CD4-positive, alpha-beta T cell treated with Interleukin-6 for 4 hours (primary cell): ENCODE data around the gene UMPS.
"Not testable (repeated sequence)": the region's sequence is repeated elsewhere in the genome, so short reads cannot be mapped to it uniquely, and the experiment has no call there.

ENCODE experiments used
- DNase-seq: peaks from one replicate; pipeline ENCODE4 v3.0.0-alpha.2; 2020; ENCODE audit warnings: mixed read lengths

The UMPS gene

GRCh38 chr3:124781476-124782376 is 51.5 kb downstream of the UMPS start:
- DNase-seq: no peak

DNA sequence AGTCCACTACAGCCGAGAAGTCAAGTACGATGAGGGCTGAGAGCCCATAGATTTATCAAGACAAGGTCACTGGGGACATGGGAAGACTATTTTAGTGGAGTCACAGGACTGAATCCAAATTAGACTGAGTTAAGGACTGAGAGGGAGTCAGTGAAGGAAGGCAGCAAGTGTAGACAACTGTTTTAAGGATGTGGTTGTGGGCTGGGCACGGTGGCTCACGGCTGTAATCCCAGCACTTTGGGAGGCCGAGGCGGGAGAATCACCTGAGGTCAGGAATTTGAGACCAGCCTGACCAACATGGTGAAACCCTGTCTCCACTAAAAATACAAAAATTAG is 52.1 kb downstream of the UMPS start:
- DNase-seq: not testable (repeated sequence)

DNA sequence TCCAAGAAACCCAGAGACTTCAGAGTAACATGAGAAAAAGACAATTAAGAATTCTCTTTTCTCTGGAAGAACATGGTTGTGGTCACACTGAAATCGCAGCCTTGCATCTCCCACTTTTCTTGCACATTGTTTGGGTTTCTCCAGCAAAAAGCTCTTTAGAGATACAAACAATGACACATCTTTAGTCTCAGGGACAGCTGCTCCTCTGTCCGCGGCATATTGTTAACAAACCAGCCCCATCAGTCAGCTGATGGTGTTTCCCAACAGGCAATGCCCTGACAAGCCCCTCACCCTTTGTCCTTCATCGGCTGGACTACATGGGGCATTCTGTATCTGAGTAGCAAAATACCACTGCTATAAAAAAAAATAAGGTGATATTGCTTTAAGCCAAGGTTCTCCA is 53.4 kb downstream of the UMPS start:
- DNase-seq: no peak

- DNase-seq: no peak
Observed at GRCh38 chr3:124784686-124785382, 54.6 kb downstream of the UMPS start.

DNA sequence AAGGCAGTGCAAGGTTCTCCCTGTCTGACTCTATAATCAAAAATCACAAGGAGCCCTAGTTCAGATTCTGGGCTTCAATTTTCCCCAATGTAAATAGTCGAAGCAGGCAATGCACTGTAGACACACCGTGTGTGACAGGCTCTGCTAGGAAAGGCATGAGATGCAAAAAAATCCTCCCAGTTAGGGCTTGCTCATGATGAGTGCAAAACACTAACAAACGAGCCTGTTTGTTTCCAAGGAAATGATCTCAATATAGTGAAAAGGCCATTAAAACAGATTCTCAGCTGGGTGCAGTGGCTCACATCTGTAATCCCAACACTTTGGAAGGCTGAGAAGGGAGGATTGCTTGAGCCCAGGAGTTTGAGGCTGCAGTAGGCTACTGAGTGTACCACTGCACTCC is 55.7 kb downstream of the UMPS start:
- DNase-seq: no peak

DNA sequence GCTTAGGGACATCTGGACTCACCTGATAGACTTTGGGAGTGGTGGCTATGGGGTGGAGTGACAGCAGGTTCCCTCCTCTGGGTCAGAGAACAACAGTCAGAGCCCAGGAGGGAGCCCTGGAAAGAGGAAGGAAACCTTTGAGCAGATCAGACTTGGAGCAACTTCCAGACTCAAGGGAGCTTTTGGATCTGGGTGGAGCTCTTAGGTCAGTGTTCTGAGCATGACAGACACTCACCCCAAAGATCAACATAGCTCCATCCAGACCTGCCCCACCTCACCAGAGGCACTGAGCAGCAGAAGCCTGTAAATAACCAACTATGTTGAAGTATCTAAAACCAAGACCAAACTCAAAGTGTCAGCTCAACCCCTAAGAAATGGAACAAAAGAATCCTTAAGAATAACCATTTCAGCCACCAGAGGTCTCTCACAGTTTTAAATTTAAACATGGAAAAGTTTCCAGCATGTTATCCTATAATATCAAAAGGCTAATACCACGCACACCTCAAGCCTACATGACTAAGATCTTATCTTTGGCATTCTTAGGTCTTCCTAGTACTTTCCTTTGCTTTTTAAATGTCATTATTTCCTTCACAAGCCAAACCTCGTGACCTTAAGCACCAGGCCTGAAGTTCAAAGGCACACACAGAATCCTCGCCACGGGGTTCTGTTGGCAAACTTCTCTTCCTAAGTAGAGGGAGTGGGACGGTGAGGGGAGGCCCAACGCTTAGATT is 56.4 kb downstream of the UMPS start:
- DNase-seq: no peak

GRCh38 chr3:124787476-124788195 is 57.4 kb downstream of the UMPS start:
- DNase-seq: no peak

DNA sequence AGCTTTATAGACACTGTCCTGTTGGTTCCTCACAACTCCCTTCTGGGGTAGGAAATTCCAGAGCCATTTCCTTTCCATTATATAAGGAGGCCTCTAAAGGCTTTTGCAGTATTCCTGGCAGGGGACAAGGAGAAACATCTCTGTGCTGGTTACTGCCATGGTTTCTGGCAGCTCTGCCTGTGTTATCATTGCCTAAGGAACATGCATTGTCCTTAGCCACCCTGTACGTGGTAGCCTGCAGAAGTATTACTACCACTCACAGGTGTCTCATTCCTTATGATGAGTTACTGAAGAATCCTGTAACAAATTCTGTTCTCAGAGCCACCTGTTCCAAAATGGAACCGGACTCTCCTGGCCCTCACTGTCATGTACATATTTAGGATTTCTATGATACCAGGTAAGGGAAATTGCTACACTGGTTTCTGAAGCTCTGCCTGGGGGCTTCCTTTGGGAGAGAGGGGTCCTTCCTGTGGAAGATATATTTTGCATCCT is 58.0 kb downstream of the UMPS start:
- DNase-seq: no peak

DNA sequence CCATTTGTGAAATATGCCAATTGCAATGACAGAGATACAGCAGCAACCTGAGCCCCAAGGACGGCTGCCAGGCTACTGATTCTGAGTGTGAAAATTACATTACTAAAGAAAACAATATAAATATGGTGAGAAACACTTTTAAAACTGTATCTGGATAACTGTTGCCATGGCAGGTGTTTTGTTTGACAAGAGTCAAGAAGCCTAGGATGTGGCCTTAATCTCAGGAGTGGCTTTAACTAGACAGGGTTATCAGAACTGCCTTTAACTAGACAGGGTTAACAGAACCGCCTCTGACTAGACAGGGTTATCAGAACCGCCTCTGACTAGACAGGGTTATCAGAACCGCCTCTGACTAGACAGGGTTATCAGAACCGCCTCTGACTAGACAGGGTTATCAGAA is 58.9 kb downstream of the UMPS start:
- DNase-seq: not testable (repeated sequence)

- DNase-seq: no peak
Observed at GRCh38 chr3:124791142-124791541, 60.9 kb downstream of the UMPS start.

GRCh38 chr3:124791639-124792151 is 61.4 kb downstream of the UMPS start:
- DNase-seq: no peak

GRCh38 chr3:124792341-124793040 is 62.2 kb downstream of the UMPS start:
- DNase-seq: no peak

GRCh38 chr3:124793054-124793739 is 62.9 kb downstream of the UMPS start:
- DNase-seq: no peak

- no peak for DNase-seq
Observed at GRCh38 chr3:124796477-124796876, 66.2 kb downstream of the UMPS start.

DNA sequence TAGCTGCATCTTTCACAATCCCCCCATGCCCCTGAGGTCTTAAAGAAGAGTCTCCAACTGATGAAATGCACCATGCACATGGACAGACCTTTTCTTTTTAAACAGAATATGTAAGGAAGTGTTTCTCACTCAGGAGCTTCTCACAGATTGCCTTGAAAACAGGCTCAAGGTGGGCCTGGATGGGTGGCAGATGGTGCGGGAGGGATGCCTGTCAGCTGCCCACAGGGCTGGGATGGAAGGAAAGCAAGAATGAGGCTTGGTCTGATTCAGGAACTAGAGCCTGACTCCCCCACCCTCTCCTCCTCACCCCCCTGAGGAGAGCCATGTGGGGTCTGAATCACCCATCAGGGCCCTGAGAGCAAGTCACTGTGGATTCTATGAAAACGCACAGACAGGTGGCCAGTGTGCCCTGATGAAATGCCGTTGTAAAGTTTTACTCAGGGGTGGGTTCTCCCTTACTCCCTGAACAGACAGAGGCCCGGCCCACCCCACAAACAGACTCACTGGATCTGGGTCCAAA is 67.2 kb downstream of the UMPS start:
- DNase-seq: no peak
